GM12878 (cell line): ENCODE data around the gene CFAP52. TPM values are rescaled to one million over a fixed set of nuclear protein-coding genes. Genes with fewer than 3 reads are reported as not detected.
A peak's percentile ranks its signal among the peaks of the same experiment; 100 is the strongest.

Experiments used
- ATAC-seq: fragments of 200-7000 bp; cut with Tn5 transposase; 3 replicates; pipeline ENCODE4 v1.9.1; 2020; ENCODE audit warnings: mild to moderate bottlenecking, moderate library complexity
- BruUV-seq: library from RNA; stranded (reverse); fragments of 400-500 nt; replicated peaks from 2 replicates; lab custom pipeline; 2021; lab: Mats Ljungman, UMichigan
- CTCF ChIA-PET: fragments of 300-600 bp; sonication (Branson Sonifier 250); formaldehyde crosslinking; extraction: SDS; loops from one replicate; lab custom pipeline; 2021; ENCODE audit warnings: inconsistent platforms; lab: Yijun Ruan, JAX
- POLR2A ChIA-PET: fragments of 350-600 bp; formaldehyde crosslinking; extraction: SDS; loops from one replicate; lab custom pipeline; 2021; ENCODE audit warnings: inconsistent platforms; lab: Charles Lee
- RAD21 ChIA-PET: fragments of 300-600 bp; sonication (Branson Sonifier 250); formaldehyde crosslinking; loops from one replicate; lab custom pipeline; 2023; ENCODE audit warnings: antibody characterized with exemption; ENCODE audit not compliant: unreplicated experiment; lab: Charles Lee
- SMC1A ChIA-PET: fragments of 300-600 bp; sonication (Branson Sonifier 250); formaldehyde crosslinking; loops from one replicate; lab custom pipeline; 2023; ENCODE audit not compliant: unreplicated experiment, uncharacterized antibody; lab: Charles Lee
- DNase-seq: peaks from one replicate; pipeline ENCODE4 v3.0.0-alpha.2; 2011; ENCODE audit warnings: low read depth, low spot score
- FAIRE-seq: peaks from 3 replicates; lab custom pipeline; 2011; peaks lifted over from hg19 to GRCh38; lab: Jason Lieb, UNC
- H2AFZ ChIP-seq: 2 replicates; pipeline ENCODE4 v1.6.0; 2011; ENCODE audit warnings: low read depth, low read length, control low read depth; ENCODE audit not compliant: control insufficient read depth
- H3K27ac ChIP-seq: 2 replicates; pipeline ENCODE4 v1.5.1; 2011; ENCODE audit warnings: control low read depth; ENCODE audit not compliant: control insufficient read depth, insufficient read depth
- H3K27me3 ChIP-seq, 2 experiments: replicated peaks in 1 of 2; 2 replicates each; pipeline versions ENCODE4 v1.6.0 to v1.6.1; 2011; ENCODE audit warnings: low read length in 1 of 2; ENCODE audit not compliant: control insufficient read depth in 2 of 2, insufficient read depth in 2 of 2
- H3K36me3 ChIP-seq, 2 experiments: 2 replicates each; pipeline ENCODE4 v1.5.1; 2011; ENCODE audit warnings: low read length in 1 of 2; ENCODE audit not compliant: control insufficient read depth in 2 of 2, insufficient read depth in 2 of 2
- H3K4me1 ChIP-seq: 2 replicates; pipeline ENCODE4 v1.6.1; 2011; ENCODE audit warnings: mild to moderate bottlenecking, low read length, moderate library complexity, mixed read lengths; ENCODE audit not compliant: control insufficient read depth, insufficient read depth
- H3K4me2 ChIP-seq: 2 replicates; pipeline ENCODE4 v1.6.0; 2011; ENCODE audit warnings: control low read depth; ENCODE audit not compliant: control insufficient read depth, insufficient read depth
- H3K4me3 ChIP-seq: fragments of 200-600 bp; sonication (generic); 2 replicates; pipeline ENCODE4 v1.5.1; 2016
- H3K79me2 ChIP-seq: 2 replicates; pipeline ENCODE4 v1.6.0; 2011; ENCODE audit warnings: low read length; ENCODE audit not compliant: control insufficient read depth, insufficient read depth
- H3K9ac ChIP-seq: 2 replicates; pipeline ENCODE4 v1.8.0; 2011; ENCODE audit warnings: low read length, control low read depth, mixed read lengths; ENCODE audit not compliant: control insufficient read depth, insufficient read depth
- H3K9me3 ChIP-seq: replicated peaks from 3 replicates; pipeline ENCODE4 v1.5.1; 2011; ENCODE audit warnings: mild to moderate bottlenecking, low read length; ENCODE audit not compliant: control insufficient read depth, insufficient read depth
- H4K20me1 ChIP-seq: 2 replicates; pipeline ENCODE4 v1.6.0; 2011; ENCODE audit not compliant: control insufficient read depth, insufficient read depth
- NFYA ChIP-seq: IDR thresholded peaks from 2 replicates; pipeline ENCODE4 v1.6.1; 2011; ENCODE audit warnings: low read depth, mild to moderate bottlenecking, low read length, improper control_type of control experiment, borderline replicate concordance
- PML ChIP-seq: IDR thresholded peaks from 2 replicates; pipeline ENCODE4 v1.6.1; 2012; ENCODE audit warnings: low read length, inconsistent platforms
- RBBP5 ChIP-seq: fragments of 200-600 bp; sonication (generic); conservative IDR thresholded peaks from 2 replicates; pipeline ENCODE4 v1.6.1; 2016
- RELA ChIP-seq: fragments of 450-650 bp; IDR thresholded peaks from 2 replicates; pipeline ENCODE4 v1.8.0; 2014; ENCODE audit warnings: borderline replicate concordance; ENCODE audit not compliant: partially characterized antibody
- SMAD5 ChIP-seq: IDR thresholded peaks from 2 replicates; pipeline ENCODE4 v1.6.1; 2016; ENCODE audit warnings: antibody characterized with exemption, low read depth
- STAT3 ChIP-seq: IDR thresholded peaks from 2 replicates; pipeline ENCODE4 v1.6.1; 2011; ENCODE audit warnings: low read depth, low read length, improper control_type of control experiment
- SUPT20H ChIP-seq: IDR thresholded peaks from 2 replicates; pipeline ENCODE4 v1.6.1; 2011; ENCODE audit warnings: low read depth, mild to moderate bottlenecking, low read length, moderate library complexity, borderline replicate concordance; ENCODE audit not compliant: control insufficient read depth
- ZNF687 ChIP-seq: fragments of 450-650 bp; IDR thresholded peaks from 2 replicates; pipeline ENCODE4 v1.6.1; 2017; ENCODE audit warnings: mild to moderate bottlenecking, moderate library complexity
- WGBS: methylation state at CpG from one replicate; pipeline ENCODE4 v1.1.6; 2016; ENCODE audit warnings: low lambda C conversion rate; ENCODE audit not compliant: insufficient replicate concordance, insufficient coverage; ENCODE audit errors: missing lambda C conversion rate; 5-methylcytosine and 5-hydroxymethylcytosine counted together
- in situ Hi-C: fragments of 300-500 bp; cut with MboI; formaldehyde crosslinking; loops from 9 replicates; pipeline ENCODE4 v1.14.3; 2018; ENCODE audit warnings: mixed read lengths
- intact Hi-C: fragments of 100-400 bp; cut with micrococcal nuclease; formaldehyde crosslinking; loops from one replicate; pipeline ENCODE4 v1.14.2; 2022; ENCODE audit not compliant: unreplicated experiment
- polyA plus RNA-seq, 11 experiments: library from polyadenylated mRNA; depleted of rRNA in 4 of 11; unstranded in 6 of 11; stranded (reverse) in 5 of 11; fragments of >200 nt; fragmentation: Nextera tagmentation in 4 of 11; fragmentation: Illumina TruSeq in 1 of 11; extraction: Ambion mirVana in 4 of 11; extraction: Trizol in 1 of 11; gene quantifications; 1 replicate in 1 of 11; 2 replicates in 10 of 11; pipeline versions ENCODE4 v1.2.1 to v1.2.3, GENCODE V29; 2011 to 2016; ENCODE audit warnings: inconsistent platforms in 2 of 11, missing spikeins in 2 of 11, low read depth in 1 of 11
- total RNA-seq, 4 experiments: library from RNA; depleted of rRNA in 3 of 4; stranded (reverse); fragments of >200 nt in 3 of 4; fragmentation: Illumina TruSeq in 1 of 4; extraction: Trizol in 1 of 4; gene quantifications; 2 replicates each; pipeline versions ENCODE4 v1.2.1 to v1.2.3, GENCODE V29; 2013 to 2021
- TF ChIP-seq, protein P1 (sequence below): IDR thresholded peaks from 2 replicates; pipeline ENCODE4 v1.6.1; 2011; ENCODE audit warnings: low read depth, low read length, improper control_type of control experiment, borderline replicate concordance
- TF ChIP-seq, protein P2 (sequence below): fragments of 450-650 bp; IDR thresholded peaks from 2 replicates; pipeline ENCODE4 v1.6.1; 2016; ENCODE audit warnings: mild to moderate bottlenecking, moderate library complexity, borderline replicate concordance

The CFAP52 gene
- total and polyA plus RNA-seq, 10 of the 15 experiments (the other 5 are each of a cell fraction or from before 2014, with no cell fraction given): 0.05 to 0.14 TPM; not detected in 8

- no peak for TF ChIP-seq SMAD5
- no peak for TF ChIP-seq NFYA
- TF ChIP-seq, protein P1, sequence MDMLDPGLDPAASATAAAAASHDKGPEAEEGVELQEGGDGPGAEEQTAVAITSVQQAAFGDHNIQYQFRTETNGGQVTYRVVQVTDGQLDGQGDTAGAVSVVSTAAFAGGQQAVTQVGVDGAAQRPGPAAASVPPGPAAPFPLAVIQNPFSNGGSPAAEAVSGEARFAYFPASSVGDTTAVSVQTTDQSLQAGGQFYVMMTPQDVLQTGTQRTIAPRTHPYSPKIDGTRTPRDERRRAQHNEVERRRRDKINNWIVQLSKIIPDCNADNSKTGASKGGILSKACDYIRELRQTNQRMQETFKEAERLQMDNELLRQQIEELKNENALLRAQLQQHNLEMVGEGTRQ: no peak
- TF ChIP-seq, protein P2, sequence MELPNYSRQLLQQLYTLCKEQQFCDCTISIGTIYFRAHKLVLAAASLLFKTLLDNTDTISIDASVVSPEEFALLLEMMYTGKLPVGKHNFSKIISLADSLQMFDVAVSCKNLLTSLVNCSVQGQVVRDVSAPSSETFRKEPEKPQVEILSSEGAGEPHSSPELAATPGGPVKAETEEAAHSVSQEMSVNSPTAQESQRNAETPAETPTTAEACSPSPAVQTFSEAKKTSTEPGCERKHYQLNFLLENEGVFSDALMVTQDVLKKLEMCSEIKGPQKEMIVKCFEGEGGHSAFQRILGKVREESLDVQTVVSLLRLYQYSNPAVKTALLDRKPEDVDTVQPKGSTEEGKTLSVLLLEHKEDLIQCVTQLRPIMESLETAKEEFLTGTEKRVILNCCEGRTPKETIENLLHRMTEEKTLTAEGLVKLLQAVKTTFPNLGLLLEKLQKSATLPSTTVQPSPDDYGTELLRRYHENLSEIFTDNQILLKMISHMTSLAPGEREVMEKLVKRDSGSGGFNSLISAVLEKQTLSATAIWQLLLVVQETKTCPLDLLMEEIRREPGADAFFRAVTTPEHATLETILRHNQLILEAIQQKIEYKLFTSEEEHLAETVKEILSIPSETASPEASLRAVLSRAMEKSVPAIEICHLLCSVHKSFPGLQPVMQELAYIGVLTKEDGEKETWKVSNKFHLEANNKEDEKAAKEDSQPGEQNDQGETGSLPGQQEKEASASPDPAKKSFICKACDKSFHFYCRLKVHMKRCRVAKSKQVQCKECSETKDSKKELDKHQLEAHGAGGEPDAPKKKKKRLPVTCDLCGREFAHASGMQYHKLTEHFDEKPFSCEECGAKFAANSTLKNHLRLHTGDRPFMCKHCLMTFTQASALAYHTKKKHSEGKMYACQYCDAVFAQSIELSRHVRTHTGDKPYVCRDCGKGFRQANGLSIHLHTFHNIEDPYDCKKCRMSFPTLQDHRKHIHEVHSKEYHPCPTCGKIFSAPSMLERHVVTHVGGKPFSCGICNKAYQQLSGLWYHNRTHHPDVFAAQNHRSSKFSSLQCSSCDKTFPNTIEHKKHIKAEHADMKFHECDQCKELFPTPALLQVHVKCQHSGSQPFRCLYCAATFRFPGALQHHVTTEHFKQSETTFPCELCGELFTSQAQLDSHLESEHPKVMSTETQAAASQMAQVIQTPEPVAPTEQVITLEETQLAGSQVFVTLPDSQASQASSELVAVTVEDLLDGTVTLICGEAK: no peak
- no peak for TF ChIP-seq RELA
- TF ChIP-seq ZNF687: no peak
- TF ChIP-seq RBBP5: no peak
- TF ChIP-seq STAT3: no peak
- TF ChIP-seq PML: no peak
- no peak for TF ChIP-seq SUPT20H
- H2AFZ ChIP-seq: no peak overlapping the region; the same call in 1 of the 2 replicates
Observed at GRCh38 chr17:9577373-9577709, 899 bp downstream of the CFAP52 start.

More at GRCh38 chr17:9577373-9577709, 899 bp downstream of the CFAP52 start:
- ChIA-PET RAD21 (interaction anchor here (0.6 to 1.0 kb wide), 3 partner anchors 10 to 191 kb away, joined by 3 read pairs; no protein-coding TSS in a partner anchor), CTCF (interaction anchor here (0.9 to 2.8 kb wide), 13 partner anchors 10 to 286 kb away, joined by 3 to 12 read pairs (median 5); no protein-coding TSS in a partner anchor), SMC1A (interaction anchor here (0.7 to 1.1 kb wide), 3 partner anchors 33 to 191 kb away, joined by 3 read pairs; no protein-coding TSS in a partner anchor), POLR2A (interaction anchor here (1.6 kb wide), 1 partner anchor 9 kb away, joined by 3 read pairs; no protein-coding TSS in a partner anchor)
- Histone ChIP-seq H3K27me3 (no peaks in the 10 kb centered on the region), H3K79me2 (peaks cover 11% of the 10 kb centered on the region), H3K36me3 (no peaks in the 10 kb centered on the region), H3K9me3 (no peaks in the 10 kb centered on the region), H4K20me1 (no peaks in the 10 kb centered on the region), H3K4me3 (no peak overlapping the region), H3K4me1 (peaks cover 6% of the 10 kb centered on the region), H3K9ac (no peak overlapping the region), H3K4me2 (0 out of 2 replicates have a peak overlapping the region, but pooled peaks have one; percentile 94), H3K27ac (no peak overlapping the region)
- 47% methylated on average over 4 of the region's 4 CpGs for WGBS
- ATAC-seq (no peak), FAIRE-seq (no peak), DNase-seq (no peak)
- in situ Hi-C loops (no loop called here), intact Hi-C loops (loop anchor here (5.0 kb wide), 1 partner anchor 190 kb away; no protein-coding TSS in a partner anchor)
- BruUV-seq: no TSS peak
